Sigmoid colon (tissue), 4 donors: ENCODE measurements around the gene LTF.

Experiments used
- CTCF ChIP-seq, 4 experiments: fragments of 450-650 bp in 3 of 4; fragments of 200-600 bp in 1 of 4; IDR thresholded peaks; one replicate each; pipeline ENCODE4 v1.5.1; 2016 to 2019; ENCODE audit warnings: antibody characterized with exemption in 4 of 4, mild to moderate bottlenecking in 3 of 4, moderate library complexity in 2 of 4
- EP300 ChIP-seq, 4 donors: sonication (generic); formaldehyde crosslinking; IDR thresholded peaks; one replicate each; pipeline ENCODE4 v1.6.1; 2017; ENCODE audit warnings: antibody characterized with exemption in 4 of 4
- POLR2A ChIP-seq, 2 donors: fragments of 450-650 bp; IDR thresholded peaks; one replicate each; pipeline ENCODE4 v1.6.1; 2016; ENCODE audit warnings: antibody characterized with exemption in 2 of 2, mild to moderate bottlenecking in 2 of 2, moderate library complexity in 2 of 2
- POLR2AphosphoS5 ChIP-seq, 4 donors: sonication (generic); formaldehyde crosslinking; IDR thresholded peaks; one replicate each; pipeline ENCODE4 v1.6.1; 2017; ENCODE audit warnings: antibody characterized with exemption in 4 of 4

DNA sequence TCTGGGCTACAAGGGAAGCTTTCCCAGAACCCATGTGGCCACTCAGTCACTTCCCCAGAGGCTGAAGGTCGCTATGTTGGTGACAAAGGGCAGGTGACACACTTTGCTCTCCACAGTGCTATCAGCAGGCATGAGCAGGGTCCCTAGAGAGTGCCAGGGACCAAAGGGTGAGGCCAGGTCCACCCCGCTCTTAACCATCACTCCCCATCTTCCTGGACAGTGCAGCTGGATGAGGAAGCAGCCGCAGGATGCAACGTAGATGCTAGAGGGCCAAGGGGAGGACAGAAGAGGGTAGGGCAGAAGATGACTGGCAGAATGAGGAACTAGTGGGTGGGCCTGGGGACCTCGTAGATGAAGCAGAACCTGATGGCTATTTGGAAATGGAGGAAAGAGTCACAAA lies 13.6 kb upstream of the LTF start:
- no peak for TF ChIP-seq POLR2AphosphoS5 (IDR thresholded peaks at IDR 0.05)
- no peak for TF ChIP-seq POLR2A (IDR thresholded peaks at IDR 0.05)
- no peak for TF ChIP-seq CTCF (IDR thresholded peaks at IDR 0.05)
- no peak for TF ChIP-seq EP300 (IDR thresholded peaks at IDR 0.05)
